Measurements from ENCODE around the gene CD99. TPM values are rescaled to one million over a fixed set of nuclear protein-coding genes. Genes with fewer than 3 reads are reported as not detected.

CD99 gene
- total and polyA plus RNA-seq, 2 experiments from 2014 or later, result 28.5 to 43.1 TPM

DNA sequence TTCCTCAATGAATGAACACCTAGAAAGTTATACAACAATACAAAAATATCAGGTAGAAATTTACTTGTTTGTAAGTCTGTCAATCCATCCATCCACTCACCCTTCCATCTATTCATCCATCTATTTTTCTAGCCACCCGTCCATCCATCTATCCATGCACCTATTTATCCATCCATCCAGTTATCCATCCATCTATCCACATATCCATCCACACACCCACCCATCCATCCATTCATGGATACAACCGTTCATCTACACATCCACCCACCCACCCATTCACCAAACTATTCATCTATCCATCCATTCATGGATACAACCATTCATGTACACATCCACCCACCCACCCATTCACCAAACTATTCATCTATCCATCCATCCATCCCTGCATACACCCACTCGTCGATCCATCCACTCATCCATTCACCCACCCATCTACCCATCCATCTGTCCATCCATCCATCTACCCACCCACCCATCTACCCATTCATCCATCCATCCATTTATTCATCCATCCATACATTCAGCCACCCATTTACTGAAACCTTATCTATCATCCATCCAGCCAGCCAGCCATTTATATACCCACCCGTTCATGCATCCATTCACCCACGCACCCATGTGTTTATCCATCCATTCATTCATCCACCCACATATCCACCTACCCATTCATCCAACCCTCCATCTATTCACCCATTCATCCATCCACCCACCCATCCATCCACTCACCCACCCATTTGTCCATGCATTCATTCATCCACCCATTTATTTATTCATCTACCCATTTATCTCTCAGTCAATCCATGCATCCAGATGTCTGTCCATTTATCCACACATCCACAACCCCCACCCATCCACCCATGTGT lies 10.4 kb upstream of the CD99 start:
- peaks cover under 1% of the 10 kb centered on the region for H3K27me3 Mint-ChIP-seq (ENCODE audit: insufficient read depth, low read depth, poor library complexity)
- no peak overlapping the region for H3K4me3 ChIP-seq
- DNase-seq (ENCODE audit: low spot score), result no peak
- H4K20me1 ChIP-seq (replicated peaks; ENCODE audit: insufficient read depth), result no peaks in the 10 kb centered on the region
- no peaks in the 10 kb centered on the region; the same call in 2 of the 3 replicates for H3K4me1 Mint-ChIP-seq
- no peaks in the 10 kb centered on the region for H3K79me2 ChIP-seq (replicated peaks; ENCODE audit: insufficient read depth)
- no peaks in the 10 kb centered on the region; the same call in 2 of the 3 replicates for H3K36me3 Mint-ChIP-seq (ENCODE audit: low read depth)
- H3K9me2 ChIP-seq (ENCODE audit: insufficient read depth), result no peaks in the 10 kb centered on the region
- no peaks in the 10 kb centered on the region for H3K27me3 ChIP-seq (ENCODE audit: insufficient read depth)
- no peak overlapping the region for H3K27ac Mint-ChIP-seq
- no peak for ATAC-seq
- no peaks in the 10 kb centered on the region; the same call in 2 of the 3 replicates for H3K9me3 Mint-ChIP-seq
- no peak overlapping the region for H3K27ac ChIP-seq (ENCODE audit: low read depth)
- H3K4me1 ChIP-seq (ENCODE audit: insufficient read depth), result no peaks in the 10 kb centered on the region
- H3K4me3 Mint-ChIP-seq, result no peak overlapping the region
- no peaks in the 10 kb centered on the region for H3K36me3 ChIP-seq (ENCODE audit: insufficient read depth)
- no peak overlapping the region for H2AFZ ChIP-seq
- H3K4me2 ChIP-seq, result no peak overlapping the region
- H3F3A ChIP-seq (replicated peaks; ENCODE audit: low read depth), result no peaks in the 10 kb centered on the region
- TF ChIP-seq ZNF114 (CRISPR knock-in tag; IDR thresholded peaks at IDR 0.05), result no peak
- TF ChIP-seq, protein P1, sequence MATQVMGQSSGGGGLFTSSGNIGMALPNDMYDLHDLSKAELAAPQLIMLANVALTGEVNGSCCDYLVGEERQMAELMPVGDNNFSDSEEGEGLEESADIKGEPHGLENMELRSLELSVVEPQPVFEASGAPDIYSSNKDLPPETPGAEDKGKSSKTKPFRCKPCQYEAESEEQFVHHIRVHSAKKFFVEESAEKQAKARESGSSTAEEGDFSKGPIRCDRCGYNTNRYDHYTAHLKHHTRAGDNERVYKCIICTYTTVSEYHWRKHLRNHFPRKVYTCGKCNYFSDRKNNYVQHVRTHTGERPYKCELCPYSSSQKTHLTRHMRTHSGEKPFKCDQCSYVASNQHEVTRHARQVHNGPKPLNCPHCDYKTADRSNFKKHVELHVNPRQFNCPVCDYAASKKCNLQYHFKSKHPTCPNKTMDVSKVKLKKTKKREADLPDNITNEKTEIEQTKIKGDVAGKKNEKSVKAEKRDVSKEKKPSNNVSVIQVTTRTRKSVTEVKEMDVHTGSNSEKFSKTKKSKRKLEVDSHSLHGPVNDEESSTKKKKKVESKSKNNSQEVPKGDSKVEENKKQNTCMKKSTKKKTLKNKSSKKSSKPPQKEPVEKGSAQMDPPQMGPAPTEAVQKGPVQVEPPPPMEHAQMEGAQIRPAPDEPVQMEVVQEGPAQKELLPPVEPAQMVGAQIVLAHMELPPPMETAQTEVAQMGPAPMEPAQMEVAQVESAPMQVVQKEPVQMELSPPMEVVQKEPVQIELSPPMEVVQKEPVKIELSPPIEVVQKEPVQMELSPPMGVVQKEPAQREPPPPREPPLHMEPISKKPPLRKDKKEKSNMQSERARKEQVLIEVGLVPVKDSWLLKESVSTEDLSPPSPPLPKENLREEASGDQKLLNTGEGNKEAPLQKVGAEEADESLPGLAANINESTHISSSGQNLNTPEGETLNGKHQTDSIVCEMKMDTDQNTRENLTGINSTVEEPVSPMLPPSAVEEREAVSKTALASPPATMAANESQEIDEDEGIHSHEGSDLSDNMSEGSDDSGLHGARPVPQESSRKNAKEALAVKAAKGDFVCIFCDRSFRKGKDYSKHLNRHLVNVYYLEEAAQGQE (IDR thresholded peaks at IDR 0.05; ENCODE audit: unreplicated experiment), result no peak
- no peak for TF ChIP-seq ZNF331 (CRISPR knock-in tag; IDR thresholded peaks at IDR 0.05; ENCODE audit: low read depth)
- TF ChIP-seq NANOG (IDR thresholded peaks at IDR 0.05; ENCODE audit: borderline replicate concordance), result no peak

DNA sequence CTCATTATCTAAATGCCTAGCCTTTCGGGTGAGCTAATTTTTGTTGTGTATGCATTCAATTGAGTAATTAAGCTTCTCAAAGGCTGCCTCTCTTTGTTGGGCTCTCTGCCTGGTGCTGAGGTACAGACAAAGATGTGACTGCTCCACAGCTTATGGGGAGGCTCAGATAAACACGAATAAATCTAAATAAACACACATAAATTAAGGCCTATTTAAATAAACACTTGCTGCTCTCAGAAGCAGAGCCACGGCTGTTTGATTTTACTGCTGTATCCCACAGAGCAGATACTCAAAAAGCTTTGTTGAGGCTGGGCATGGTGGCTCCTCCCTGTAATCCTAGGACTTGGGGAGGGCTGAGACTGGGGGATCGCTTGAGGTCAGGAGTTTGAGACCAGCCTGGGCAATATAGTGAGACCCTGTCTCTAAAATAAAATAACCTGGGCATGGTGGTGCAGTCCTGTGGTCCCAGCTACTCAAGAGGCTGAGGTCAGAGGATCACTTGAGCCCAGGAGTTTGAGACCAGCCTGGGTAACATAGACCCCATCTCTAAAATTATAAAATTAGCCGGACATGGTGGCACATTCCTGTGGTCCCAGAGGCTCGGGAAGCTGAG lies 8.4 kb upstream of the CD99 start:
- no peak overlapping the region for H2AFZ ChIP-seq
- H3K36me3 Mint-ChIP-seq (ENCODE audit: low read depth), result no peaks in the 10 kb centered on the region; the same call in 2 of the 3 replicates
- TF ChIP-seq JUNB (IDR thresholded peaks at IDR 0.05; ENCODE audit: unreplicated experiment) (no peak), CREB1 (CRISPR knock-in tag; IDR thresholded peaks at IDR 0.05; ENCODE audit: low read depth) (no peak), ZNF331 (CRISPR knock-in tag; IDR thresholded peaks at IDR 0.05; ENCODE audit: low read depth) (no peak), NANOG (IDR thresholded peaks at IDR 0.05; ENCODE audit: borderline replicate concordance) (no peak), EZH2 (IDR thresholded peaks at IDR 0.05; ENCODE audit: low read depth, unreplicated experiment) (no peak)
- TF ChIP-seq, protein P2, sequence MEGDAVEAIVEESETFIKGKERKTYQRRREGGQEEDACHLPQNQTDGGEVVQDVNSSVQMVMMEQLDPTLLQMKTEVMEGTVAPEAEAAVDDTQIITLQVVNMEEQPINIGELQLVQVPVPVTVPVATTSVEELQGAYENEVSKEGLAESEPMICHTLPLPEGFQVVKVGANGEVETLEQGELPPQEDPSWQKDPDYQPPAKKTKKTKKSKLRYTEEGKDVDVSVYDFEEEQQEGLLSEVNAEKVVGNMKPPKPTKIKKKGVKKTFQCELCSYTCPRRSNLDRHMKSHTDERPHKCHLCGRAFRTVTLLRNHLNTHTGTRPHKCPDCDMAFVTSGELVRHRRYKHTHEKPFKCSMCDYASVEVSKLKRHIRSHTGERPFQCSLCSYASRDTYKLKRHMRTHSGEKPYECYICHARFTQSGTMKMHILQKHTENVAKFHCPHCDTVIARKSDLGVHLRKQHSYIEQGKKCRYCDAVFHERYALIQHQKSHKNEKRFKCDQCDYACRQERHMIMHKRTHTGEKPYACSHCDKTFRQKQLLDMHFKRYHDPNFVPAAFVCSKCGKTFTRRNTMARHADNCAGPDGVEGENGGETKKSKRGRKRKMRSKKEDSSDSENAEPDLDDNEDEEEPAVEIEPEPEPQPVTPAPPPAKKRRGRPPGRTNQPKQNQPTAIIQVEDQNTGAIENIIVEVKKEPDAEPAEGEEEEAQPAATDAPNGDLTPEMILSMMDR (conservative IDR thresholded peaks at IDR 0.05; ENCODE audit: low read depth in 2 of 2), result no peak

More for the DNA sequence above, 8.4 kb upstream of the CD99 start:
- Histone ChIP-seq H3K36me3 (ENCODE audit: insufficient read depth) (no peaks in the 10 kb centered on the region), H3K79me2 (replicated peaks; ENCODE audit: insufficient read depth) (no peaks in the 10 kb centered on the region), H3K4me2 (no peak overlapping the region), H3K27ac (ENCODE audit: low read depth) (no peak overlapping the region), H3K27me3 (ENCODE audit: insufficient read depth) (0 out of 2 replicates have a peak, but pooled peaks cover 5% of the 10 kb centered on the region), H3K9me2 (ENCODE audit: insufficient read depth) (no peaks in the 10 kb centered on the region), H3K4me3 (no peak overlapping the region), H4K20me1 (replicated peaks; ENCODE audit: insufficient read depth) (no peaks in the 10 kb centered on the region), H3K4me1 (ENCODE audit: insufficient read depth) (no peaks in the 10 kb centered on the region), H3F3A (replicated peaks; ENCODE audit: low read depth) (no peaks in the 10 kb centered on the region)
- peaks cover 7% of the 10 kb centered on the region for H3K27me3 Mint-ChIP-seq (ENCODE audit: insufficient read depth, low read depth, poor library complexity)
- no peak overlapping the region for H3K4me3 Mint-ChIP-seq
- H3K27ac Mint-ChIP-seq, result no peak overlapping the region
- DNase-seq (ENCODE audit: low spot score), result no peak
- no peak for ATAC-seq
- H3K4me1 Mint-ChIP-seq, result peaks cover 8% of the 10 kb centered on the region
- no peaks in the 10 kb centered on the region; the same call in 2 of the 3 replicates for H3K9me3 Mint-ChIP-seq
